Measurements from ENCODE around the gene DLL4.

DNA sequence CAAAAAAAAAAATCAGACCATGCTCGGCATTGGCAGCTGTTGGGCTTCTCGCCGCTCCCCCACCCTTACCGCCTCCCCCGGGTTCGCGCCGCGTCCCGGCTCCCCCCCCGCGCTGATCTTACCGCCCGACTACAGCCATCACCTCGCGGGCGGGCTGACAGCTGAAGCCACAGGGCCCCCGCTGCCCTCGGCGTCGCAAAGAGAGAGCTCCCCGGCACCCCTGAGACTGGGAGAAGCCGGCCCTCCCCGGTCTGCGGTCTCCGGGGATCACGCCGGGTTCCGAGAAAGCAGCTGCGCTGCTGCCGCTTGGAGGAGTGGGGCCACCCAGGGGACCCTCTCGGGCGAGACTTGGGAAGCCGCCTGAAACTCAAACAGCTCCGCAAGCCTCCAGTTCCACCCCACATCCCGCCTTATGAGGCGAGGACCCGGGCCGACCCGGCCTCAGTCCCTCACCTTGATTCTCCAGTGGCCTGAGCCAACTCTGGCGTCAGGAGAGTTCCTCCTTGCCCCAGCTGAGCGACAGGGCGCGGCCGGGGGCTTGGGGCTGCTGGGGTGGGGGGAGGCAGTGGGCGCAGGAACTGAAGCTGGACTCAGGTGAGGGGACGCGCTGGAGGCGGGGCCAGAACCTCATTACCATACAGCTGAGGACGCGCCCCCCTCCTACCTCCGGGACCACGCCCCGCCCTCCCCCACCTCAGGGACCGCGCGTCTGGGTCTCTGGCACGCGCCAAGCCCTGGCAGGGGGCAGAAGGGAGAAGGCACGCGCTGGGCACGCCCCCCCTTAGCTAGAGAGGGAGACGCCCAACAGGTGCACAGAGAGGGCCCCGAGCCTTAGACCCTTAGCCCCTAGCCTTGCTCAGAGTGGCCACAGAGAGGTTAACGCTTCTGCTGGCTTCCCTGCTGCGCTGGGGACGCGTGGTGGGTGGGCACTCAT, 1.0 kb upstream of the DLL4 start:
- no peak for TF ChIP-seq POLR2AphosphoS5 (IDR thresholded peaks at IDR 0.05; ENCODE audit: low read length)
- TF ChIP-seq HDAC6 (IDR thresholded peaks at IDR 0.05; ENCODE audit: unreplicated experiment): no peak
- TF ChIP-seq GABPA (IDR thresholded peaks at IDR 0.05; ENCODE audit: low read depth): no peak
- TF ChIP-seq, protein P1, sequence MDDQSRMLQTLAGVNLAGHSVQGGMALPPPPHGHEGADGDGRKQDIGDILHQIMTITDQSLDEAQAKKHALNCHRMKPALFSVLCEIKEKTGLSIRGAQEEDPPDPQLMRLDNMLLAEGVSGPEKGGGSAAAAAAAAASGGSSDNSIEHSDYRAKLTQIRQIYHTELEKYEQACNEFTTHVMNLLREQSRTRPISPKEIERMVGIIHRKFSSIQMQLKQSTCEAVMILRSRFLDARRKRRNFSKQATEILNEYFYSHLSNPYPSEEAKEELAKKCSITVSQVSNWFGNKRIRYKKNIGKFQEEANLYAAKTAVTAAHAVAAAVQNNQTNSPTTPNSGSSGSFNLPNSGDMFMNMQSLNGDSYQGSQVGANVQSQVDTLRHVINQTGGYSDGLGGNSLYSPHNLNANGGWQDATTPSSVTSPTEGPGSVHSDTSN (IDR thresholded peaks at IDR 0.05; ENCODE audit: insufficient replicate concordance, low read depth, low read length): no peak
- TF ChIP-seq CTCF (IDR thresholded peaks at IDR 0.05 in 2 of 3, conservative IDR thresholded peaks at IDR 0.05 in 1 of 3; ENCODE audit: control insufficient read depth in 2 of 3, extremely low read depth in 1 of 3, insufficient read depth in 1 of 3, low read depth in 3 of 3, low read length in 3 of 3): no peak
- TF ChIP-seq, protein P2, sequence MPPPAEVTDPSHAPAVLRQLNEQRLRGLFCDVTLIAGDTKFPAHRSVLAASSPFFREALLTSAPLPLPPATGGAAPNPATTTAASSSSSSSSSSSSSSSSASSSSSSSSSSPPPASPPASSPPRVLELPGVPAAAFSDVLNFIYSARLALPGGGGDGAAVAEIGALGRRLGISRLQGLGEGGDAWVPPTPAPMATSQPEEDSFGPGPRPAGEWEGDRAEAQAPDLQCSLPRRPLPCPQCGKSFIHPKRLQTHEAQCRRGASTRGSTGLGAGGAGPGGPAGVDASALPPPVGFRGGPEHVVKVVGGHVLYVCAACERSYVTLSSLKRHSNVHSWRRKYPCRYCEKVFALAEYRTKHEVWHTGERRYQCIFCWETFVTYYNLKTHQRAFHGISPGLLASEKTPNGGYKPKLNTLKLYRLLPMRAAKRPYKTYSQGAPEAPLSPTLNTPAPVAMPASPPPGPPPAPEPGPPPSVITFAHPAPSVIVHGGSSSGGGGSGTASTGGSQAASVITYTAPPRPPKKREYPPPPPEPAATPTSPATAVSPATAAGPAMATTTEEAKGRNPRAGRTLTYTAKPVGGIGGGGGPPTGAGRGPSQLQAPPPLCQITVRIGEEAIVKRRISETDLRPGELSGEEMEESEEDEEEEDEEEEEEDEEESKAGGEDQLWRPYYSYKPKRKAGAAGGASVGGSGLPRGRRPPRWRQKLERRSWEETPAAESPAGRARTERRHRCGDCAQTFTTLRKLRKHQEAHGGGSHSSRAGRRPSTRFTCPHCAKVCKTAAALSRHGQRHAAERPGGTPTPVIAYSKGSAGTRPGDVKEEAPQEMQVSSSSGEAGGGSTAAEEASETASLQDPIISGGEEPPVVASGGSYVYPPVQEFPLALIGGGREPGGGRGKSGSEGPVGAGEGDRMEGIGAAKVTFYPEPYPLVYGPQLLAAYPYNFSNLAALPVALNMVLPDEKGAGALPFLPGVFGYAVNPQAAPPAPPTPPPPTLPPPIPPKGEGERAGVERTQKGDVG (CRISPR knock-in tag; IDR thresholded peaks at IDR 0.05): no peak

Data from GM12878 (cell line).